Smooth muscle cell (in vitro differentiated cells): ENCODE results near the gene UBE2H. TPM values are rescaled to one million over a fixed set of nuclear protein-coding genes. Genes with fewer than 3 reads are reported as not detected.
"Not testable (repeated sequence)": the region's sequence is repeated elsewhere in the genome, so short reads cannot be mapped to it uniquely, and the experiment has no call there.

Source experiments
- DNase-seq: peaks from one replicate; lab custom pipeline; 2025; ENCODE audit not compliant: unreplicated experiment; lab: John Stamatoyannopoulos, UW
- H2AFZ ChIP-seq: fragments of 200-600 bp; sonication (generic); 2 replicates; pipeline ENCODE4 v1.6.0; 2016; ENCODE audit warnings: antibody characterized with exemption, low read depth, mild to moderate bottlenecking
- H3F3A ChIP-seq: fragments of 200-600 bp; sonication (generic); 2 replicates; pipeline ENCODE4 v1.6.0; 2017; ENCODE audit warnings: antibody characterized with exemption, low read depth
- H3K27ac ChIP-seq: fragments of 200-600 bp; sonication (generic); 2 replicates; pipeline ENCODE4 v1.5.1; 2016; ENCODE audit warnings: low read depth, mild to moderate bottlenecking
- H3K27me3 ChIP-seq: fragments of 200-600 bp; sonication (generic); 2 replicates; pipeline ENCODE4 v1.6.1; 2016; ENCODE audit warnings: low read depth, mild to moderate bottlenecking
- H3K36me3 ChIP-seq: fragments of 200-600 bp; sonication (generic); 2 replicates; pipeline ENCODE4 v1.5.1; 2016; ENCODE audit warnings: low read depth
- H3K4me1 ChIP-seq: fragments of 200-600 bp; sonication (generic); 2 replicates; pipeline ENCODE4 v1.5.1; 2016; ENCODE audit warnings: low read depth
- H3K4me2 ChIP-seq: fragments of 200-600 bp; sonication (generic); 2 replicates; pipeline ENCODE4 v1.6.0; 2016; ENCODE audit warnings: mild to moderate bottlenecking
- H3K4me3 ChIP-seq: fragments of 200-600 bp; sonication (generic); 2 replicates; pipeline ENCODE4 v1.5.1; 2016; ENCODE audit warnings: mild to moderate bottlenecking
- H3K79me2 ChIP-seq: fragments of 200-600 bp; sonication (generic); 2 replicates; pipeline ENCODE4 v1.6.0; 2016; ENCODE audit warnings: low read depth, mild to moderate bottlenecking
- H3K9ac ChIP-seq: fragments of 200-600 bp; sonication (generic); 2 replicates; pipeline ENCODE4 v1.6.0; 2016; ENCODE audit warnings: low read depth
- H3K9me3 ChIP-seq: fragments of 200-600 bp; sonication (generic); replicated peaks from 2 replicates; pipeline ENCODE4 v1.5.1; 2016; ENCODE audit warnings: low read depth
- H4K20me1 ChIP-seq: fragments of 200-600 bp; sonication (generic); 2 replicates; pipeline ENCODE4 v1.6.0; 2016; ENCODE audit warnings: low read depth
- CTCF ChIP-seq: fragments of 200-600 bp; sonication (generic); IDR thresholded peaks from 2 replicates; pipeline ENCODE4 v1.5.1; 2017; ENCODE audit warnings: borderline replicate concordance, mild to moderate bottlenecking, antibody characterized with exemption; ENCODE audit not compliant: insufficient read depth, poor library complexity, severe bottlenecking
- WGBS: methylation state at CpG from one replicate; pipeline ENCODE4 v1.1.7; 2016; ENCODE audit warnings: low lambda C conversion rate; 5-methylcytosine and 5-hydroxymethylcytosine counted together
- polyA plus RNA-seq: library from polyadenylated mRNA; unstranded; fragments of >200 nt; fragmentation: Nextera tagmentation; extraction: Ambion mirVana; gene quantifications from 2 replicates; pipeline ENCODE4 v1.2.1, GENCODE V29; 2016
- total RNA-seq: library from RNA; depleted of rRNA; stranded (reverse); fragments of >200 nt; gene quantifications from 2 replicates; pipeline ENCODE4 v1.2.3, GENCODE V29; 2014

UBE2H gene
- total and polyA plus RNA-seq, 2 experiments from 2014 or later = 66.1 to 94.5 TPM

- no peaks in the 10 kb centered on the region for H3K27me3 ChIP-seq
- H2AFZ ChIP-seq = no peak overlapping the region
- H3K4me2 ChIP-seq = no peak overlapping the region
- WGBS = 88% methylated on average over 3 of the region's 3 CpGs
- H3K36me3 ChIP-seq = no peaks in the 10 kb centered on the region
- H3F3A ChIP-seq = no peaks in the 10 kb centered on the region
- TF ChIP-seq CTCF = no peak
- H3K27ac ChIP-seq = peak overlapping the region; percentile 46
- no peak overlapping the region for H3K9ac ChIP-seq
- no peak overlapping the region for H3K4me3 ChIP-seq
- no peaks in the 10 kb centered on the region for H3K9me3 ChIP-seq
- DNase-seq = no peak
- H4K20me1 ChIP-seq = peaks cover 88% of the 10 kb centered on the region
- peaks cover 75% of the 10 kb centered on the region for H3K79me2 ChIP-seq
- peaks cover 4% of the 10 kb centered on the region for H3K4me1 ChIP-seq
Observed at GRCh38 chr7:129866251-129866650, 86.5 kb downstream of the UBE2H start.

GRCh38 chr7:129865925-129866201 lies 86.9 kb downstream of the UBE2H start:
- Histone ChIP-seq H3K27me3 (no peaks in the 10 kb centered on the region), H3K4me3 (no peak overlapping the region), H3K9ac (no peak overlapping the region), H3K4me1 (peaks cover 4% of the 10 kb centered on the region), H3K27ac (peak overlapping the region; percentile 46), H4K20me1 (peaks cover 88% of the 10 kb centered on the region), H3K79me2 (peaks cover 75% of the 10 kb centered on the region), H3K9me3 (no peaks in the 10 kb centered on the region), H3F3A (no peaks in the 10 kb centered on the region), H3K4me2 (no peak overlapping the region), H2AFZ (no peak overlapping the region), H3K36me3 (no peaks in the 10 kb centered on the region)
- no peak for TF ChIP-seq CTCF
- WGBS = 75% methylated on average over 1 of the region's 1 CpG
- DNase-seq = no peak

- Histone ChIP-seq H3F3A (no peaks in the 10 kb centered on the region), H3K9me3 (no peaks in the 10 kb centered on the region), H3K79me2 (peaks cover 73% of the 10 kb centered on the region), H3K27ac (peak overlapping the region; percentile 46), H4K20me1 (peaks cover 88% of the 10 kb centered on the region), H3K4me1 (peaks cover 4% of the 10 kb centered on the region), H2AFZ (no peak overlapping the region), H3K36me3 (no peaks in the 10 kb centered on the region), H3K4me3 (no peak overlapping the region), H3K27me3 (no peaks in the 10 kb centered on the region), H3K9ac (no peak overlapping the region), H3K4me2 (peak overlapping the region; percentile 19)
- no peak for TF ChIP-seq CTCF
- 66% methylated on average over 4 of the region's 4 CpGs for WGBS
- DNase-seq = no peak
Observed at GRCh38 chr7:129865093-129865924, 87.5 kb downstream of the UBE2H start.

- H3K36me3 ChIP-seq, H3K4me3 ChIP-seq, DNase-seq, H3K27me3 ChIP-seq, H2AFZ ChIP-seq, H3K4me2 ChIP-seq, H3K4me1 ChIP-seq, H3K9me3 ChIP-seq, H3K9ac ChIP-seq, H3F3A ChIP-seq: not testable (repeated sequence)
- Histone ChIP-seq H4K20me1 (peaks cover 88% of the 10 kb centered on the region), H3K27ac (peak overlapping the region; percentile 46), H3K79me2 (peaks cover 73% of the 10 kb centered on the region)
- 96% methylated on average over 8 of the region's 8 CpGs for WGBS
Observed at GRCh38 chr7:129864676-129865075, 88.1 kb downstream of the UBE2H start.
